Measurements from ENCODE around the gene MMP8. TPM values are rescaled to one million over a fixed set of nuclear protein-coding genes. Genes with fewer than 3 reads are reported as not detected.
"Not testable (repeated sequence)": the region's sequence is repeated elsewhere in the genome, so short reads cannot be mapped to it uniquely, and the experiment has no call there.

Gene MMP8
- polyA plus RNA-seq (ENCODE audit: insufficient read length in 4 of 4) = under 1 TPM in 1 of 4 donors, not detected in 3; 0.11 TPM

- no peak for DNase-seq (ENCODE audit: low read depth in 4 of 4, low spot score in 3 of 4)
Measured at GRCh38 chr11:102724904-102725500, at the start of gene MMP8. TSS of gene MMP8 (minus strand) at chr11:102724954. CDS start at chr11:102724855, 99 bp downstream.

GRCh38 chr11:102773386-102773785, 48.6 kb upstream of the MMP8 start:
- DNase-seq (ENCODE audit: low read depth in 4 of 4, low spot score in 3 of 4) = no peak

- no peak for DNase-seq (ENCODE audit: low read depth in 4 of 4, low spot score in 3 of 4)
Measured at GRCh38 chr11:102771351-102771750, 46.6 kb upstream of the MMP8 start.

- DNase-seq (ENCODE audit: low read depth in 4 of 4, low spot score in 3 of 4) = no peak
Measured at GRCh38 chr11:102770191-102770590, 45.4 kb upstream of the MMP8 start.

- DNase-seq (ENCODE audit: low read depth in 4 of 4, low spot score in 3 of 4) = no peak
Measured at GRCh38 chr11:102767800-102768199, 43.0 kb upstream of the MMP8 start.

- no peak for DNase-seq (ENCODE audit: low read depth in 4 of 4, low spot score in 3 of 4)
Measured at GRCh38 chr11:102763440-102763839, 38.7 kb upstream of the MMP8 start.

- no peak for DNase-seq (ENCODE audit: low read depth in 4 of 4, low spot score in 3 of 4)
Measured at GRCh38 chr11:102762361-102762767, 37.6 kb upstream of the MMP8 start.

GRCh38 chr11:102761646-102762238, 37.0 kb upstream of the MMP8 start:
- no peak for DNase-seq (ENCODE audit: low read depth in 4 of 4, low spot score in 3 of 4)

- no peak for DNase-seq (ENCODE audit: low read depth in 4 of 4, low spot score in 3 of 4)
Measured at GRCh38 chr11:102760344-102761035, 35.7 kb upstream of the MMP8 start.

- DNase-seq (ENCODE audit: low read depth in 4 of 4, low spot score in 3 of 4) = no peak
Measured at GRCh38 chr11:102757823-102758549, 33.2 kb upstream of the MMP8 start.

- DNase-seq (ENCODE audit: low read depth in 4 of 4, low spot score in 3 of 4) = no peak
Measured at GRCh38 chr11:102753267-102753666, 28.5 kb upstream of the MMP8 start.

- no peak for DNase-seq (ENCODE audit: low read depth in 4 of 4, low spot score in 3 of 4)
Measured at GRCh38 chr11:102751673-102752072, 26.9 kb upstream of the MMP8 start.

- no peak for DNase-seq (ENCODE audit: low read depth in 4 of 4, low spot score in 3 of 4)
Measured at GRCh38 chr11:102749101-102749722, 24.5 kb upstream of the MMP8 start.

- not testable (repeated sequence) for DNase-seq (ENCODE audit: low read depth in 4 of 4, low spot score in 3 of 4)
Measured at GRCh38 chr11:102746746-102747578, 22.2 kb upstream of the MMP8 start.

GRCh38 chr11:102734650-102735049, 9.9 kb upstream of the MMP8 start:
- DNase-seq (ENCODE audit: low read depth in 4 of 4, low spot score in 3 of 4) = no peak

- DNase-seq (ENCODE audit: low read depth in 4 of 4, low spot score in 3 of 4) = no peak
Measured at GRCh38 chr11:102733232-102733875, 8.6 kb upstream of the MMP8 start.

GRCh38 chr11:102730944-102731343, 6.2 kb upstream of the MMP8 start:
- DNase-seq (ENCODE audit: low read depth in 4 of 4, low spot score in 3 of 4) = not testable (repeated sequence)

GRCh38 chr11:102729849-102730815, 5.4 kb upstream of the MMP8 start:
- no peak for DNase-seq (ENCODE audit: low read depth in 4 of 4, low spot score in 3 of 4)

All from left renal pelvis (tissue), 4 donors.